Measurements from ENCODE around the gene HS3ST3A1. TPM values are rescaled to one million over a fixed set of nuclear protein-coding genes. Genes with fewer than 3 reads are reported as not detected.

The HS3ST3A1 gene
- total and polyA plus RNA-seq, 12 donors = 0.12 to 4.1 (median 1.6) TPM; not detected in 1

DNA sequence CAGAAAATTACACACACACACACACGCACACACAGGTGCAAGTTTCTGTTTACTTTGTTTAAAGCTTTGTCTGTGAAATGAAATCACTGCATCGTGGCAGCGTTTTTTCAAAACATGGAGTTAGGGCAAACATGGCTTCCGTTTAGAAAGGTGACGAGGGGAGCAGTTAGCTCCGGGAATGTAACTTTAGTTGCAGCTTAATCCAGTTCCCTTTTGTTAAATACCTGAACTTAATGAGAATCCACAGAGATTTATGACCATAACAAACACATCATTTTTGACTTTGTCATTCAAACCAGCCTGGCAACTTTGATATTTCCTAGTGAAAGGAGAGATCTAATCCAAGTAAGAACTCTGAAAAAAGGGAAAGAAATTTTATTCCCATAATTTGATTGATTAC lies 12.1 kb downstream of the HS3ST3A1 start:
- ATAC-seq (no peak), DNase-seq (no peak)
- no peak overlapping the region for H3K4me3 ChIP-seq
- WGBS, 2 donors = 75 to 76% methylated on average over 6 of the region's 6 CpGs
- TF ChIP-seq, protein P1, sequence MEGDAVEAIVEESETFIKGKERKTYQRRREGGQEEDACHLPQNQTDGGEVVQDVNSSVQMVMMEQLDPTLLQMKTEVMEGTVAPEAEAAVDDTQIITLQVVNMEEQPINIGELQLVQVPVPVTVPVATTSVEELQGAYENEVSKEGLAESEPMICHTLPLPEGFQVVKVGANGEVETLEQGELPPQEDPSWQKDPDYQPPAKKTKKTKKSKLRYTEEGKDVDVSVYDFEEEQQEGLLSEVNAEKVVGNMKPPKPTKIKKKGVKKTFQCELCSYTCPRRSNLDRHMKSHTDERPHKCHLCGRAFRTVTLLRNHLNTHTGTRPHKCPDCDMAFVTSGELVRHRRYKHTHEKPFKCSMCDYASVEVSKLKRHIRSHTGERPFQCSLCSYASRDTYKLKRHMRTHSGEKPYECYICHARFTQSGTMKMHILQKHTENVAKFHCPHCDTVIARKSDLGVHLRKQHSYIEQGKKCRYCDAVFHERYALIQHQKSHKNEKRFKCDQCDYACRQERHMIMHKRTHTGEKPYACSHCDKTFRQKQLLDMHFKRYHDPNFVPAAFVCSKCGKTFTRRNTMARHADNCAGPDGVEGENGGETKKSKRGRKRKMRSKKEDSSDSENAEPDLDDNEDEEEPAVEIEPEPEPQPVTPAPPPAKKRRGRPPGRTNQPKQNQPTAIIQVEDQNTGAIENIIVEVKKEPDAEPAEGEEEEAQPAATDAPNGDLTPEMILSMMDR (IDR thresholded peaks at IDR 0.05) = no peak
- H3K27ac ChIP-seq = no peak overlapping the region
- H3K27me3 ChIP-seq = peaks cover 0 to 4% (median 0%) of the 10 kb centered on the region in 7 donors
- intact Hi-C loops (cut with DNase I) = loop anchor here in 9 of 10 donors (5.0 to 10.0 kb wide), 7 partner anchors 252 to 1585 kb away; partner anchors contain the start of gene COX10 (in 2 of the 9)
- H3K4me1 ChIP-seq = peaks cover 0 to 12% (median 0%) of the 10 kb centered on the region in 9 donors
- no peaks in the 10 kb centered on the region for H3K36me3 ChIP-seq
- no peaks in the 10 kb centered on the region for H3K9me3 ChIP-seq

DNA sequence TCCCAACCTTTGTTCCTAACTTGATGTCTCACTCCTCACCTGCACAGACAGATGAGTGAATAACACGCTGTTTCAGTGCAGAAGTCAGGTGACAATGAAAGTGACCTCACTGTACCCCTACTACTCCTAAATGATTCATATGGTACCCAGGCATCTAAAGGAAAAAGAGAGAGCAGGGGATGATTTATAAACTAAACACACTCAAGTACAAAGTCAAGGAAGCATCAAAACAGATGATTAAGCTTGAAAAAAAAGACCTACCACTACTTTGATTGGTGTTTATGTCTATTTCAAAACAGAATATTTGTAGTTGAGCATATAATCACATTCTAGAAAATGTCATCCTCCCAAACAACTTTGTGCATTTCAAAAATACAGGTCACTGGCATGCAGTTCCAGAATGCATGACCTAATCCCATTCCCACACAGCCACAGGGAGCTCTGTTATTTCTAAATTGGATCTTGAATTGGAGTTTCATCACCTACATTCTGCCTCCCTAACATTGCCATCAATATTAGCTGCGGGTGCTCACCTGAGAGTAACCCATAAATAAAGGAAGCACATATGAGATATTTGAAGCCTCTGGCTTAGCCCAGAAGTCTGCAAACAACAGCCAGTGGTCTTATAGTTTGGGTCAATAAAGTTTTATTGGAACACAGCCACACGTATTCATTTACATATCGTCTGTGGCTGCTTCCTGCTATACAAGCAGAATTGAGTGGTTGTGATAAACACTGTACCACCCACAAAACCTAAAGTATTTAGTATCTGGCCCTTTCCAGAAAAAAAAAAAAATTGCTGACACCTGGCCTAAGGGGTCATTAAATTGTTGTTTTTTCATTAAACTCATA lies 14.0 kb downstream of the HS3ST3A1 start:
- H3K4me3 ChIP-seq = no peak overlapping the region
- ATAC-seq (no peak), DNase-seq (no peak)
- H3K27ac ChIP-seq = no peak overlapping the region
- peaks cover 0 to 7% (median 0%) of the 10 kb centered on the region in 9 donors for H3K4me1 ChIP-seq
- intact Hi-C loops (cut with DNase I) = no loop called here
- H3K27me3 ChIP-seq = peaks cover 0 to 4% (median 0%) of the 10 kb centered on the region in 7 donors
- TF ChIP-seq, protein P1 (IDR thresholded peaks at IDR 0.05) = no peak
- no peaks in the 10 kb centered on the region for H3K9me3 ChIP-seq
- WGBS, 2 donors = 93 to 95% methylated on average over 4 of the region's 4 CpGs
- no peaks in the 10 kb centered on the region for H3K36me3 ChIP-seq

DNA sequence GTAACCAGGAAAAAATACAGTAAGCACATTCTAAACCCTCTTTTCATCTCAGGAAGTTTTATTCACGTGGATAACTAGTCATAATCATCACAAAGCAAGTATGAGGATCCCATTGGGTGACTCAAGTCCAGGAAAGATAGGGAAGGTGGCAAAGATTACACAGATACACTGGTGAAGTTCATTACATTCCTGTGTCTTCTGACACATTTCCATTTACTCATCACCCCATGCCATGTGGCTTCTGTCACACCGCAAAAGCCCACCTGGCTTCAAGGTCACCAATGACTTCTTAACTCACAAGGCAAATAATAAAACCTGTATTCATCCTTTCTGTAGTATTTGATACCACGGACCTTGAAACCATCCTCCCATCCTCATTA lies 17.0 kb downstream of the HS3ST3A1 start:
- H3K4me3 ChIP-seq = no peak overlapping the region
- no peaks in the 10 kb centered on the region for H3K9me3 ChIP-seq
- H3K27me3 ChIP-seq = peaks cover 0 to 4% (median 0%) of the 10 kb centered on the region in 7 donors
- no peak overlapping the region for H3K27ac ChIP-seq
- ATAC-seq (no peak), DNase-seq (no peak)
- TF ChIP-seq, protein P1 (IDR thresholded peaks at IDR 0.05) = no peak
- intact Hi-C loops (cut with DNase I) = loop anchor here in 1 of 10 donors (5.0 kb wide), 1 partner anchor 232 kb away; no protein-coding TSS in a partner anchor
- peaks cover 0 to 5% (median 0%) of the 10 kb centered on the region in 9 donors for H3K4me1 ChIP-seq
- H3K36me3 ChIP-seq = no peaks in the 10 kb centered on the region
- WGBS, 2 donors = 77 to 82% methylated on average over 3 of the region's 3 CpGs

DNA sequence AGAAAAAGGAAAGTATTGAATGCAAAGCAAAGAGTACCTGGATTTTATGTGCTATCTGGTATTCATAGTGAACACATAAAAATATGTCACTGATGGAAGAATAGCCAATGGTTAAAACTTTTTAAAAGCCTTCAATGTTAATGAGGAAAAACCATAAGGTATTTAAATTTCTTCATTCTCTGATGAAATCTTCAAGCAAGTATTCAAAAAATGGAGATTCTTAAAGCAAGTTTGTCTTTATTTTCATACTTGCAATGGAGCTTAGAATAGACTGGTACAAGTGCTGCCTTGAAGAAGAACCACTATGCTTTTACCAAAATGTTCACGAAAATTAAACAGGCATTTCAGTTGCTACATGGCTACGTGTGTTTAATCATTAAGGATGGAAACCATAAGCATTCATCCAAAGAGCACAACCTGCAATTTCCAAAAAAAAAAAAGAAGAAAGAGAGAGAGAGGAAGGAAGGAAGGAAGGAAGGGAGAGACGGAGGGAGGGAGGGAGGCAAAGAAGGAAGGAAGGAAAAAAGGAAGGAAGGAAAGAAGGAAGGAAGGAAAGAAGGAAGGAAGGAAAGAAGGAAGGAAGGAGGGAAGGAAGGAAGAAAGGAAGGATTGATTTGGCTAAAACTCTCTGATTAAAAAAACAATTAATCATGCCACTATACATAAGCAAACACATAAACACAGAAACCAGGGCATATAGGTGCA lies 17.6 kb downstream of the HS3ST3A1 start:
- ATAC-seq = no peak
- 83 to 86% methylated on average over 3 of the region's 3 CpGs for WGBS, 2 donors
- Histone ChIP-seq H3K4me1 (peaks cover 0 to 5% (median 0%) of the 10 kb centered on the region in 9 donors), H3K4me3 (no peak overlapping the region), H3K27me3 (no peaks in the 10 kb centered on the region), H3K36me3 (no peaks in the 10 kb centered on the region), H3K27ac (no peak overlapping the region), H3K9me3 (no peaks in the 10 kb centered on the region)
- intact Hi-C loops (cut with DNase I) = loop anchor here in 1 of 10 donors (5.0 kb wide), 1 partner anchor 232 kb away; no protein-coding TSS in a partner anchor
- TF ChIP-seq, protein P1 (IDR thresholded peaks at IDR 0.05) = no peak
- DNase-seq = no peak

All from heart right ventricle (tissue), 16 donors.